ENCODE measurements around the gene USP10. TPM values are rescaled to one million over a fixed set of nuclear protein-coding genes. Genes with fewer than 3 reads are reported as not detected.
"Not testable (repeated sequence)": the region's sequence is repeated elsewhere in the genome, so short reads cannot be mapped to it uniquely, and the experiment has no call there.

USP10 gene
- total and polyA plus RNA-seq, 4 donors, result 28.2 to 46.1 (median 42.0) TPM

DNA sequence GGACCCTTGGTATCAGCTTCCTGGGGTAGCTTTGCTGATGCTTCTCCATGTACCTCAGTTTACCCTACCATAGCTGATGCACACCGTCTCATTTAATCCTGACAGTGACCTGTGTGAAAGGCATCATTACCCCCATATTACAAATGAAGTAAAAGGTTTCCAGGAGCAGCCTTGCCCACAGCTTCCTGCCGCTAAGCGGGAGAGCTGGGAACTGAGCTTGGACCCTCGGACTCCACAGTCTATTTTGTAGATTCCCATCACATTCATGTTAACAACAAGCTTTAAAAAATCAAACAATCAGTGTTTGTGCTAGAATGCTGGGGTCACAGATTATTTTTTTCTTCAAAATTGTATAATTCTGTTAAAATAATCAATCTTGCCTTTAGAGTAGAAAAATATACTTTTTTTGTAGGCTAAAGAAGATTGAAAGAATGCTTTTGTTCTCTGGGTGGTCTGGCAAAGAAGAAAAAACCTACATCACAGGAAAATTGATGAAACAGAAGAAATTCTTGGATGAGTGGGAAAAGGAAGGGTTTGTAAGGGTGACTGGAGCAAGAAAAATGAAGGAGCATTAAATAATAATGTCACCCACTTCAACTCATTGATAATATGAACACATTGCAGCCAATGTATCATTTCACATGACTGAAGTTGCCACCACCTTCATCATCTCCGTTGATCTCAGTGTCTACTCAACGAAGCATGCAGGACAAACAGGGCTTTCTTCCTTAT, 9.5 kb upstream of the USP10 start:
- DNase-seq (ENCODE audit: low spot score), result no peak
- Histone ChIP-seq H3K27ac (ENCODE audit: low read depth in 1 of 2, low read length in 2 of 2) (no peak overlapping the region), H3K27me3 (ENCODE audit: control insufficient read depth in 4 of 4, insufficient read depth in 4 of 4, low read length in 3 of 4) (no peaks in the 10 kb centered on the region), H3K4me1 (ENCODE audit: control insufficient read depth in 4 of 4, insufficient read depth in 4 of 4, low read length in 3 of 4) (no peaks in the 10 kb centered on the region), H3K9ac (ENCODE audit: low read depth in 1 of 2, low read length in 2 of 2) (no peak overlapping the region), H3K36me3 (ENCODE audit: control insufficient read depth in 4 of 4, insufficient read depth in 3 of 4, low read depth in 1 of 4, low read length in 3 of 4) (no peaks in the 10 kb centered on the region), H3K9me3 (ENCODE audit: control insufficient read depth in 4 of 4, low read length in 3 of 4) (no peaks in the 10 kb centered on the region), H3K4me3 (ENCODE audit: low read depth in 1 of 3, low read length in 3 of 3) (no peak overlapping the region)
- 92% methylated on average over 6 of the region's 6 CpGs for WGBS
- TF ChIP-seq SP1 (IDR thresholded peaks at IDR 0.05) (no peak), HNF4A (conservative IDR thresholded peaks at IDR 0.05) (no peak), GABPA (IDR thresholded peaks at IDR 0.05 in 1 of 2, conservative IDR thresholded peaks at IDR 0.05 in 1 of 2) (no peak), JUND (IDR thresholded peaks at IDR 0.05) (no peak), FOXA2 (IDR thresholded peaks at IDR 0.05) (no peak), RAD21 (IDR thresholded peaks at IDR 0.05) (no peak), TAF1 (conservative IDR thresholded peaks at IDR 0.05) (no peak), YY1 (IDR thresholded peaks at IDR 0.05) (no peak), RXRA (IDR thresholded peaks at IDR 0.05) (no peak), EGR1 (IDR thresholded peaks at IDR 0.05; ENCODE audit: low read depth in 2 of 2) (no peak)
- TF ChIP-seq, protein P1, sequence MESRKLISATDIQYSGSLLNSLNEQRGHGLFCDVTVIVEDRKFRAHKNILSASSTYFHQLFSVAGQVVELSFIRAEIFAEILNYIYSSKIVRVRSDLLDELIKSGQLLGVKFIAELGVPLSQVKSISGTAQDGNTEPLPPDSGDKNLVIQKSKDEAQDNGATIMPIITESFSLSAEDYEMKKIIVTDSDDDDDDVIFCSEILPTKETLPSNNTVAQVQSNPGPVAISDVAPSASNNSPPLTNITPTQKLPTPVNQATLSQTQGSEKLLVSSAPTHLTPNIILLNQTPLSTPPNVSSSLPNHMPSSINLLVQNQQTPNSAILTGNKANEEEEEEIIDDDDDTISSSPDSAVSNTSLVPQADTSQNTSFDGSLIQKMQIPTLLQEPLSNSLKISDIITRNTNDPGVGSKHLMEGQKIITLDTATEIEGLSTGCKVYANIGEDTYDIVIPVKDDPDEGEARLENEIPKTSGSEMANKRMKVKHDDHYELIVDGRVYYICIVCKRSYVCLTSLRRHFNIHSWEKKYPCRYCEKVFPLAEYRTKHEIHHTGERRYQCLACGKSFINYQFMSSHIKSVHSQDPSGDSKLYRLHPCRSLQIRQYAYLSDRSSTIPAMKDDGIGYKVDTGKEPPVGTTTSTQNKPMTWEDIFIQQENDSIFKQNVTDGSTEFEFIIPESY (IDR thresholded peaks at IDR 0.05), result no peak
- TF ChIP-seq, protein P2, sequence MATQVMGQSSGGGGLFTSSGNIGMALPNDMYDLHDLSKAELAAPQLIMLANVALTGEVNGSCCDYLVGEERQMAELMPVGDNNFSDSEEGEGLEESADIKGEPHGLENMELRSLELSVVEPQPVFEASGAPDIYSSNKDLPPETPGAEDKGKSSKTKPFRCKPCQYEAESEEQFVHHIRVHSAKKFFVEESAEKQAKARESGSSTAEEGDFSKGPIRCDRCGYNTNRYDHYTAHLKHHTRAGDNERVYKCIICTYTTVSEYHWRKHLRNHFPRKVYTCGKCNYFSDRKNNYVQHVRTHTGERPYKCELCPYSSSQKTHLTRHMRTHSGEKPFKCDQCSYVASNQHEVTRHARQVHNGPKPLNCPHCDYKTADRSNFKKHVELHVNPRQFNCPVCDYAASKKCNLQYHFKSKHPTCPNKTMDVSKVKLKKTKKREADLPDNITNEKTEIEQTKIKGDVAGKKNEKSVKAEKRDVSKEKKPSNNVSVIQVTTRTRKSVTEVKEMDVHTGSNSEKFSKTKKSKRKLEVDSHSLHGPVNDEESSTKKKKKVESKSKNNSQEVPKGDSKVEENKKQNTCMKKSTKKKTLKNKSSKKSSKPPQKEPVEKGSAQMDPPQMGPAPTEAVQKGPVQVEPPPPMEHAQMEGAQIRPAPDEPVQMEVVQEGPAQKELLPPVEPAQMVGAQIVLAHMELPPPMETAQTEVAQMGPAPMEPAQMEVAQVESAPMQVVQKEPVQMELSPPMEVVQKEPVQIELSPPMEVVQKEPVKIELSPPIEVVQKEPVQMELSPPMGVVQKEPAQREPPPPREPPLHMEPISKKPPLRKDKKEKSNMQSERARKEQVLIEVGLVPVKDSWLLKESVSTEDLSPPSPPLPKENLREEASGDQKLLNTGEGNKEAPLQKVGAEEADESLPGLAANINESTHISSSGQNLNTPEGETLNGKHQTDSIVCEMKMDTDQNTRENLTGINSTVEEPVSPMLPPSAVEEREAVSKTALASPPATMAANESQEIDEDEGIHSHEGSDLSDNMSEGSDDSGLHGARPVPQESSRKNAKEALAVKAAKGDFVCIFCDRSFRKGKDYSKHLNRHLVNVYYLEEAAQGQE (IDR thresholded peaks at IDR 0.05), result no peak

DNA sequence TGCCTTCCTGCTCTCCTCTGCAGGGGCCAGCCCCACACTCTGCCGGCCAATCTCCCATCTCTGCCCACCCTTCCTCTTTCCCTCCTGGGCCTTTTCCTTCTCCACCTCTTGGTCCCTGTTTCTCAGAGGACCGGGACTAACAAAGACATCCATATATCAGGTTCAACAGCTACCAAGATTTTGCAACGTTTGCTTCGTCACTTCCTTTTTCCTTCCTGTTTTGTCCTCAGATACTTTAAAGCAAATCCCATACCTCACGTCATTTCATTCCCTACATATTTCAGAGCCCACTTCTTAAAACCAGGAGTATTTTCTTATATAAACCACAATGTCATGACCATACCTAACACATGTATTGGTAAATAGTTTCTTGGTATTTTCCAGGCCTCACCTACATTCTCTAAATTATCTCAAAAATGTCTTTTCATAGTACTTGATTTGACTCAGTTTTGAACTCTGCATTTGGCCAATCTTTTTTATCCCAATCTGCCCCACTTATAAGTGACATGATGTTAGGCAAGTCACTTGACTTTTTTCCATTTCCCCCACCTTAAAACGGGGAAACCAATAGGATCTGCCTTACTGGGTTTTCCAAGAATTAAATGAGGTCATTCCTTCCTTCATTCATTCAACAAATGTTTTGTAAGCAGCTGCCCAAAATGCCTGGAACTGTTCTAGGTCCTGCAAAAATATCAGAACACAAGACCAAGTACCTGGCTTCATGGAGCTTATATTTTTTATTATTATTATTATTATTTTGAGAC, 7.2 kb upstream of the USP10 start:
- no peaks in the 10 kb centered on the region for H3K9me3 ChIP-seq (ENCODE audit: control insufficient read depth in 4 of 4, low read length in 3 of 4)
- no peaks in the 10 kb centered on the region for H3K4me1 ChIP-seq (ENCODE audit: control insufficient read depth in 4 of 4, insufficient read depth in 4 of 4, low read length in 3 of 4)
- H3K36me3 ChIP-seq (ENCODE audit: control insufficient read depth in 4 of 4, insufficient read depth in 3 of 4, low read depth in 1 of 4, low read length in 3 of 4), result no peaks in the 10 kb centered on the region
- no peaks in the 10 kb centered on the region for H3K27me3 ChIP-seq (ENCODE audit: control insufficient read depth in 4 of 4, insufficient read depth in 4 of 4, low read length in 3 of 4)
- no peak overlapping the region for H3K27ac ChIP-seq (ENCODE audit: low read depth in 1 of 2, low read length in 2 of 2)
- WGBS, result 70% methylated on average over 6 of the region's 6 CpGs
- no peak for DNase-seq (ENCODE audit: low spot score)
- H3K9ac ChIP-seq (ENCODE audit: low read depth in 1 of 2, low read length in 2 of 2), result no peak overlapping the region
- TF ChIP-seq FOXA2 (IDR thresholded peaks at IDR 0.05), result no peak
- TF ChIP-seq, protein P1 (IDR thresholded peaks at IDR 0.05), result no peak
- TF ChIP-seq, protein P2 (IDR thresholded peaks at IDR 0.05), result no peak
- TF ChIP-seq, protein P3, sequence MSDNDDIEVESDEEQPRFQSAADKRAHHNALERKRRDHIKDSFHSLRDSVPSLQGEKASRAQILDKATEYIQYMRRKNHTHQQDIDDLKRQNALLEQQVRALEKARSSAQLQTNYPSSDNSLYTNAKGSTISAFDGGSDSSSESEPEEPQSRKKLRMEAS (IDR thresholded peaks at IDR 0.05), result no peak
- no peak for TF ChIP-seq NR2F2 (IDR thresholded peaks at IDR 0.05)
- no peak overlapping the region for H3K4me3 ChIP-seq (ENCODE audit: low read depth in 1 of 3, low read length in 3 of 3)

DNA sequence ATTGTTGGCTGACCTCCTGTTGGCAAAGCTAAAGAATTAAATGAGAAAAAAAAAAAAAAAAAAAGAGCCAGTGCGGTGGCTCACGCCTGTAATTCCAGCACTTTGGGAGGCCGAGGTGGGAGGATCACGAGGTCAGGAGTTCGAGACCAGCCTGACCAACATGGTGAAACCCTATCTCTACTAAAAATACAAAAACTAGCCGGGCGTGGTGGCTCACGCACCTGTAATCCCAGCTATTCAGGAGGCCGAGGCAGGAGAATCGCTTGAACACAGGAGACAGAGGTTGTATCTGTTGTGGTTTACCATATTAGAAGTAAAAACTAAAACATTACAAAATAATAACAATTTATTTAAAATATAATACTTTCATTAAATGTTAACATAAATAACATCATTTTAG, 5.9 kb upstream of the USP10 start:
- H3K4me3 ChIP-seq (ENCODE audit: low read depth in 1 of 3, low read length in 3 of 3); DNase-seq (ENCODE audit: low spot score); H3K9me3 ChIP-seq (ENCODE audit: control insufficient read depth in 4 of 4, low read length in 3 of 4); H3K36me3 ChIP-seq (ENCODE audit: control insufficient read depth in 4 of 4, insufficient read depth in 3 of 4, low read depth in 1 of 4, low read length in 3 of 4); H3K9ac ChIP-seq (ENCODE audit: low read depth in 1 of 2, low read length in 2 of 2); H3K4me1 ChIP-seq (ENCODE audit: control insufficient read depth in 4 of 4, insufficient read depth in 4 of 4, low read length in 3 of 4); H3K27ac ChIP-seq (ENCODE audit: low read depth in 1 of 2, low read length in 2 of 2); H3K27me3 ChIP-seq (ENCODE audit: control insufficient read depth in 4 of 4, insufficient read depth in 4 of 4, low read length in 3 of 4): not testable (repeated sequence)
- 97% methylated on average over 10 of the region's 10 CpGs for WGBS

Data from liver (tissue), 9 donors.